ENCODE data around the gene NAGPA.

The NAGPA gene

GRCh38 chr16:5015351-5015750 lies 18.4 kb downstream of the NAGPA start:
- no peak overlapping the region for H3K4me3 ChIP-seq (ENCODE audit: control insufficient read depth, low read depth, low read length)
- TF ChIP-seq, protein P1, sequence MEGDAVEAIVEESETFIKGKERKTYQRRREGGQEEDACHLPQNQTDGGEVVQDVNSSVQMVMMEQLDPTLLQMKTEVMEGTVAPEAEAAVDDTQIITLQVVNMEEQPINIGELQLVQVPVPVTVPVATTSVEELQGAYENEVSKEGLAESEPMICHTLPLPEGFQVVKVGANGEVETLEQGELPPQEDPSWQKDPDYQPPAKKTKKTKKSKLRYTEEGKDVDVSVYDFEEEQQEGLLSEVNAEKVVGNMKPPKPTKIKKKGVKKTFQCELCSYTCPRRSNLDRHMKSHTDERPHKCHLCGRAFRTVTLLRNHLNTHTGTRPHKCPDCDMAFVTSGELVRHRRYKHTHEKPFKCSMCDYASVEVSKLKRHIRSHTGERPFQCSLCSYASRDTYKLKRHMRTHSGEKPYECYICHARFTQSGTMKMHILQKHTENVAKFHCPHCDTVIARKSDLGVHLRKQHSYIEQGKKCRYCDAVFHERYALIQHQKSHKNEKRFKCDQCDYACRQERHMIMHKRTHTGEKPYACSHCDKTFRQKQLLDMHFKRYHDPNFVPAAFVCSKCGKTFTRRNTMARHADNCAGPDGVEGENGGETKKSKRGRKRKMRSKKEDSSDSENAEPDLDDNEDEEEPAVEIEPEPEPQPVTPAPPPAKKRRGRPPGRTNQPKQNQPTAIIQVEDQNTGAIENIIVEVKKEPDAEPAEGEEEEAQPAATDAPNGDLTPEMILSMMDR (IDR thresholded peaks at IDR 0.05; ENCODE audit: control insufficient read depth, insufficient read depth, low read depth, low read length, missing control alignments) = no peak
- DNase-seq (ENCODE audit: low read depth) = no peak

DNA sequence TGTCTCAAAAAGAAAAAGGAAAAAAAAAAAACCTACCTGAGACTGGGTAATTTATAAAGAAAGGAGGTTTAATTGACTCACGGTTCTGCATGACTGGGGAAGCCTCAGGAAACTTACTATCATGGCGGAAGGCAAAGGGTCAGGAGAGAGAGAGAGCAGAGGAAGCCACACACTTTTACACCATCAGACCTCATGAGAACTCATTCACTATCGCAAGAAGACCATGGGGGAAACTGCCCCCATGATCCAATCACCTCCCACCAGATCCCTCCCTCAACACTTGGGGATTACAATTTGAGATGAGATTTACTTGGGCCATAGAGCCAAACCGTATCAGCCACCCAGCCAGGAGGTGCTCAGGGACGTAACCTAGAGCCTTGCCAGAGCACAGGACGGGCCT lies 20.8 kb downstream of the NAGPA start:
- H3K4me3 ChIP-seq (ENCODE audit: control insufficient read depth, low read depth, low read length) = no peak overlapping the region
- TF ChIP-seq, protein P1 (IDR thresholded peaks at IDR 0.05; ENCODE audit: control insufficient read depth, insufficient read depth, low read depth, low read length, missing control alignments) = no peak
- DNase-seq (ENCODE audit: low read depth) = no peak

GRCh38 chr16:5011637-5012036 lies 22.1 kb downstream of the NAGPA start:
- no peak overlapping the region for H3K4me3 ChIP-seq (ENCODE audit: control insufficient read depth, low read depth, low read length)
- DNase-seq (ENCODE audit: low read depth) = no peak
- TF ChIP-seq, protein P1 (IDR thresholded peaks at IDR 0.05; ENCODE audit: control insufficient read depth, insufficient read depth, low read depth, low read length, missing control alignments) = no peak

DNA sequence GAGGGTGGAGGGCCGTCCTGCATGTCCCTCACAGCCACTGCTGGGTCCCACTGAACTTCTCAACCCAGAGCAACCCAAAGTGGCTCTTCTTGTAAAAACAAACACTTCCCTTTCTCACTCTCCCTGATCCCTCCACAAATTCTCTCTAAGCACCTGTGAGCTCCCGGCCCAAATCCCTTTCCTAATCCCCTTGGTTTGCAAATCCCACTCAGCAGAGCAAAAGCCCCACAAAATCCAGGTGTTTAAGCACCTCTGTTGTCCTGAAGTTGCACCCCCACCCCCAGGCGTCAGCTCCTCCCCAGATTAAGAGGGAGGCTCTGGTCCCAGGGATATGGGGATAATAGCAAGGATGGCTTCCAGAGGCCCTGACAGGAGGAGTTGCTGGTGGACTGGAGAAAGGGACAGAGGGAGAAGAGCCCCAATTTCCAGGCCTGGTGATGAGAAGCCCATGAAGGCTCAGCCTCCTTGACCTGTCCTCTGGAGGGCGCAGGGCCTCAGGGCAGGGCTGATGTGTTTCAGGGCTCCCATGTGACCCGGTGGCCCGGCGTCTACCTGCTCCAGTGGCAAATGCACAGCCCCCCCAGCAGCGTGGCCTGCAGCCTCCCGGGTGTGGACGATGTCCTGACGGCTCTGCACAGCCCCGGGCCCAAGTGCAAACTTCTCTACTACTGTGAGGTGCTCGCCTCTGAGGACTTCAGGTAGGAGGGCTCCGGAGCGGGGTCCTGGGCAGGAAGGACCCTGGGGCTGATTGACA lies 23.0 kb downstream of the NAGPA start:
- no peak for DNase-seq (ENCODE audit: low read depth)
- TF ChIP-seq, protein P1 (IDR thresholded peaks at IDR 0.05; ENCODE audit: control insufficient read depth, insufficient read depth, low read depth, low read length, missing control alignments) = no peak
- H3K4me3 ChIP-seq (ENCODE audit: control insufficient read depth, low read depth, low read length) = no peak overlapping the region

GRCh38 chr16:5008311-5008731 lies 25.4 kb downstream of the NAGPA start:
- TF ChIP-seq, protein P1 (IDR thresholded peaks at IDR 0.05; ENCODE audit: control insufficient read depth, insufficient read depth, low read depth, low read length, missing control alignments) = no peak
- no peak for DNase-seq (ENCODE audit: low read depth)
- no peak overlapping the region for H3K4me3 ChIP-seq (ENCODE audit: control insufficient read depth, low read depth, low read length)

- no peak for DNase-seq (ENCODE audit: low read depth)
- no peak overlapping the region for H3K4me3 ChIP-seq (ENCODE audit: control insufficient read depth, low read depth, low read length)
- TF ChIP-seq, protein P1 (IDR thresholded peaks at IDR 0.05; ENCODE audit: control insufficient read depth, insufficient read depth, low read depth, low read length, missing control alignments) = no peak
These were observed 26.5 kb downstream of the NAGPA start for GRCh38 chr16:5007256-5007655.
